ENCODE measurements around the gene DDX54.

DDX54 gene

DNA sequence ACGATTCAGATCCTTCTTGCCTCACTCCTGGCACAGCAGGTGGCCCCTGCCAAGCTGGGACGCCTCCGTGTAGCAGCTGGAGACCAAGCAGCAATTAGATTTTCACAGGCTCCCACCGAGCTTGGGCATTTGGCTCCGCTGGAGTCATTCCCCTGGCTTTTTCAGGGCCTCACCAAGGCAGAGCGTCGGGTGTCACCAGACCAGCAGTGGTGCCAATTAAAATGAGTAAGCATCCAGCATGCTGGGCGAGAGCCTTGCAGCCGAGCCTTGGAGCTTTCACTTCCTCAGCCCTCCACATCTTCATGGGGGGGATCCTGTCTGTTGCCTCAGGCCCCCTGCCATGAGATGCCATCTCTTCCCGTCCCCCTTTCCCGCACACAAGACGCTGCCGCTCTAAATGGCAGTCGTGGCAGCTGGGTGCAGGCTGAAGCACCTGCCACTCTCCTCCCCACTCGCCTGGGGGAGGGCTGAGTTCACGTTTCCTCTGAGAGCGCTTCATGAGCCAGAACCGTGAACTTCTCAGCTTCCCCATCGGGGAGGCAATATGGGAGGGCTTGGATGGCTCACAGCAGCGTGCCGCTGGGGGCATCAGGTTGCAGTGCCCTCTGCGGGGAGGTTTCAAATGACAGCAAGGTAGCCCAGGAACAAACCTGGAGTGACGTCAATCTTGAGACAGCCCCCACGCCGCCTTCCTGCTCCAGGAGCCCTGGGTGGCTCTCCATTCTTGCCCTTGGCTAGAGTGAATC lies 47.7 kb upstream of the DDX54 start:
- Histone ChIP-seq H2BK12ac (ENCODE audit: low read length) (no peak overlapping the region), H3K27me3 (ENCODE audit: control insufficient read depth in 3 of 3, insufficient read depth in 3 of 3, low read depth in 1 of 3, low read length in 3 of 3) (no peaks in the 10 kb centered on the region), H4K91ac (ENCODE audit: low read depth, low read length, poor library complexity) (no peak overlapping the region), H3K23ac (ENCODE audit: low read depth, low read length, poor library complexity) (no peak overlapping the region), H3K4ac (ENCODE audit: low read length) (no peak overlapping the region), H3K14ac (ENCODE audit: low read length) (peak overlapping the region; percentile 58), H2AFZ (ENCODE audit: low read length) (no peak overlapping the region), H2AK5ac (ENCODE audit: low read depth, low read length) (peak overlapping the region; percentile 66), H3K9me3 (replicated peaks in 1 of 2; ENCODE audit: control insufficient read depth in 2 of 2, insufficient read depth in 1 of 2, low read depth in 1 of 2, low read length in 2 of 2) (peaks cover 3 to 5% of the 10 kb centered on the region in 2 donors), H3K27ac (replicated peaks; ENCODE audit: low read length) (no peak overlapping the region), H3K36me3 (replicated peaks in 1 of 2; ENCODE audit: control insufficient read depth in 2 of 2, insufficient read depth in 2 of 2, low read length in 2 of 2) (peaks cover 12 to 21% of the 10 kb centered on the region in 2 donors), H3K4me2 (ENCODE audit: insufficient read depth, low read length, poor library complexity, severe bottlenecking) (no peak overlapping the region), H3K18ac (ENCODE audit: low read length) (peak overlapping the region; percentile 55), H3K4me1 (ENCODE audit: control insufficient read depth in 2 of 2, insufficient read depth in 1 of 2, low read depth in 1 of 2, low read length in 2 of 2) (peaks cover 10 to 20% of the 10 kb centered on the region in 2 donors), H2BK5ac (ENCODE audit: low read length) (no peak overlapping the region), H2BK120ac (ENCODE audit: low read depth, low read length) (no peak overlapping the region), H3K4me3 (ENCODE audit: low read length in 2 of 2) (peak overlapping the region in 1 of 2 donors; percentile 20), H4K8ac (ENCODE audit: low read depth, low read length) (no peak overlapping the region), H2BK15ac (ENCODE audit: low read length) (no peak overlapping the region), H3K79me1 (ENCODE audit: low read depth, low read length) (no peaks in the 10 kb centered on the region), H3K9ac (ENCODE audit: low read depth, low read length, poor library complexity) (no peak overlapping the region)
- DNase-seq (ENCODE audit: low spot score) = no peak
- WGBS, 2 donors (ENCODE audit: extremely low coverage in 2 of 2, insufficient read length in 2 of 2, insufficient replicate concordance in 1 of 2) = no CpG with 5 or more reads among the region's 25 CpGs

DNA sequence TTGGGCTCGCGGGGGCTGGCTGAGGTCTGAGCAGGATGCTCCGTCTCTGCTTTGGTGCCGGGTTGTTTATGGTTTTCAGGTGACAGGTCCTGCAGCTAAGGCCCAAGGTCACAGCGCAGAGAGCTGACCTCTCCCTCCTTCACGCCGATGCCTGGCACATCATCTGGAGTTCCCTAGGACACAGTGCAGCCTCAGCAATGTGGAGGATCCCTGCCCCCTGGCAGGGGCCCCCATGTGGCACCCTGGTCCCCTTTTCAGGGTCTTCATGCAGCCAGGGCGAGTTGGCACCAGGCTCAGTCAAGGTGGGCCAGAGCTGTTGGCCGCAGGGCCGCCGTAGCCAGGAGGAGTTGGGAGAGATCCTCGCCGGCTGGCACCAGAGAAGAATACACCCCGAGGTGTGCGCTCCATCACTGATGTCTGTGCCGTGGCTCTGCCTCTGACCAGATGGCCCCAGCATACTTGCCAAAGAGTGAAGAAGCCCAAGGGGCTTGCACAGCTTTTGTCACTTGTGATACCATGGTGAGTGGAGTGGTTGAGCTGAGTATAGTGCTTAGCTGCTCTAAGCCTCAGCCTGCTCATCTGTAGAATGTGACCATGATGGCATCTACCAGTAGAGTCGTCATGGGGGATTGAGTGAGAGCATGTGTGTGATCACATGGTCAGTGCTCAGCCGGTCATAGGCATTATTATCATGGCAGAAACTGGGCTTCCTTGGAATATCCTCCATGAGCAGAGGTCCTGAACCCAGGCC lies 47.0 kb upstream of the DDX54 start:
- no peaks in the 10 kb centered on the region for H3K79me1 ChIP-seq (ENCODE audit: low read depth, low read length)
- no peak overlapping the region for H2BK5ac ChIP-seq (ENCODE audit: low read length)
- H3K23ac ChIP-seq (ENCODE audit: low read depth, low read length, poor library complexity) = peak overlapping the region; percentile 12
- H2BK15ac ChIP-seq (ENCODE audit: low read length) = no peak overlapping the region
- peak overlapping the region; percentile 58 for H3K14ac ChIP-seq (ENCODE audit: low read length)
- no CpG with 5 or more reads among the region's 18 CpGs for WGBS, 2 donors (ENCODE audit: extremely low coverage in 2 of 2, insufficient read length in 2 of 2, insufficient replicate concordance in 1 of 2)
- H2BK120ac ChIP-seq (ENCODE audit: low read depth, low read length) = no peak overlapping the region
- no peak overlapping the region for H2AFZ ChIP-seq (ENCODE audit: low read length)
- no peak overlapping the region for H3K27ac ChIP-seq (replicated peaks; ENCODE audit: low read length)
- peak overlapping the region; percentile 55 for H3K18ac ChIP-seq (ENCODE audit: low read length)
- no peak overlapping the region for H4K8ac ChIP-seq (ENCODE audit: low read depth, low read length)
- no peak overlapping the region for H3K4me3 ChIP-seq (ENCODE audit: low read length in 2 of 2)
- H2BK12ac ChIP-seq (ENCODE audit: low read length) = no peak overlapping the region
- peaks cover 12 to 21% of the 10 kb centered on the region in 2 donors for H3K36me3 ChIP-seq (replicated peaks in 1 of 2; ENCODE audit: control insufficient read depth in 2 of 2, insufficient read depth in 2 of 2, low read length in 2 of 2)
- H2AK5ac ChIP-seq (ENCODE audit: low read depth, low read length) = no peak overlapping the region
- peaks cover 10 to 20% of the 10 kb centered on the region in 2 donors for H3K4me1 ChIP-seq (ENCODE audit: control insufficient read depth in 2 of 2, insufficient read depth in 1 of 2, low read depth in 1 of 2, low read length in 2 of 2)
- H3K4ac ChIP-seq (ENCODE audit: low read length) = no peak overlapping the region
- H3K27me3 ChIP-seq (ENCODE audit: control insufficient read depth in 3 of 3, insufficient read depth in 3 of 3, low read depth in 1 of 3, low read length in 3 of 3) = no peaks in the 10 kb centered on the region
- no peak overlapping the region for H3K9ac ChIP-seq (ENCODE audit: low read depth, low read length, poor library complexity)
- no peak overlapping the region for H3K4me2 ChIP-seq (ENCODE audit: insufficient read depth, low read length, poor library complexity, severe bottlenecking)
- peaks cover 3 to 5% of the 10 kb centered on the region in 2 donors for H3K9me3 ChIP-seq (replicated peaks in 1 of 2; ENCODE audit: control insufficient read depth in 2 of 2, insufficient read depth in 1 of 2, low read depth in 1 of 2, low read length in 2 of 2)
- no peak overlapping the region for H4K91ac ChIP-seq (ENCODE audit: low read depth, low read length, poor library complexity)
- DNase-seq (ENCODE audit: low spot score) = no peak

DNA sequence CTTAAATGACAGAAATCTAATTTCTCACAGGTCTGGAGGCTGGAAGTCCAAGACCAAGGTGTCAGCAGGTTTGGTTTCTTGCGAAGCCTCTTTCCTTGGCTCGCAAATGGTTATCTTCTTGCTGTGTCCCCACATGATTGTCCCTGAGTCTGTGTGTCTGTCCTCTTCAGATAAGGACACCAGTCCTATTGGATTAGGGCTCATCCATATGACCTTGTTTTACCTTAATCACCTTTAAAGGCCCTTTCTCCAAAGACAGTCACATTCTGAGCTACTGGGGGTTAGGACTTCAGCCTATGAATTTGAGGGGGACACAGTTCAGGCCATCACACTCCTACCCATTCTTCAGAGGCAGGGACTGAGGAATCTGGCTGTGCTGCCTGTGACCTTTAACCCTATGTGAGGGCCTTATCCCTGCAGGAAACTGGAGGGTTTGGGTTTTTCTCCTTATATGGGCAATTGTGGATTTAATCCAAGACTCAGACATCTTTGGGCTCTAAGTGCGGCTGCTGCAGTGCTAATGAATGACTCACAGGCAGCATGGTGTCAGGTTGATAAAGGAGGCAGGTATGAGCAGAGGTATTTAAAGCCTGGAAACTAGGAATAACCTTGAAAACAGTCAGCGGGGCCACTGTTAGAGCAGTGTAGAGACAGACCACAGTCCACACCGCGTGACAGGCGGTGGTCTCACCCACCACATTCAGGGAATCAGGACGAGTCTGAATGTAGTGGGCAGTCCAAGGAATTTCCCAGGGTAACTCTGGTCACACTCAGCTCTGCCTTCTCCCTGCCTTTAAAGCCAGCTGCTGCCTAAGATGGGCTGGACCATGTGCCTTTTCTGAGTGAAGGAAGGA lies 46.2 kb upstream of the DDX54 start:
- no peak overlapping the region for H4K8ac ChIP-seq (ENCODE audit: low read depth, low read length)
- H2BK120ac ChIP-seq (ENCODE audit: low read depth, low read length) = no peak overlapping the region
- no peak overlapping the region for H3K4ac ChIP-seq (ENCODE audit: low read length)
- no peak overlapping the region for H3K14ac ChIP-seq (ENCODE audit: low read length)
- no peak overlapping the region for H3K18ac ChIP-seq (ENCODE audit: low read length)
- H2AK5ac ChIP-seq (ENCODE audit: low read depth, low read length) = no peak overlapping the region
- no peak for DNase-seq (ENCODE audit: low spot score)
- no peaks in the 10 kb centered on the region for H3K79me1 ChIP-seq (ENCODE audit: low read depth, low read length)
- WGBS, 2 donors (ENCODE audit: extremely low coverage in 2 of 2, insufficient read length in 2 of 2, insufficient replicate concordance in 1 of 2) = no CpG with 5 or more reads among the region's 8 CpGs
- no peak overlapping the region for H2AFZ ChIP-seq (ENCODE audit: low read length)
- no peak overlapping the region for H4K91ac ChIP-seq (ENCODE audit: low read depth, low read length, poor library complexity)
- peaks cover 10 to 20% of the 10 kb centered on the region in 2 donors for H3K4me1 ChIP-seq (ENCODE audit: control insufficient read depth in 2 of 2, insufficient read depth in 1 of 2, low read depth in 1 of 2, low read length in 2 of 2)
- H3K27me3 ChIP-seq (ENCODE audit: control insufficient read depth in 3 of 3, insufficient read depth in 3 of 3, low read depth in 1 of 3, low read length in 3 of 3) = no peaks in the 10 kb centered on the region
- H3K36me3 ChIP-seq (replicated peaks in 1 of 2; ENCODE audit: control insufficient read depth in 2 of 2, insufficient read depth in 2 of 2, low read length in 2 of 2) = peaks cover 14 to 21% of the 10 kb centered on the region in 2 donors
- peaks cover 3 to 5% of the 10 kb centered on the region in 2 donors for H3K9me3 ChIP-seq (replicated peaks in 1 of 2; ENCODE audit: control insufficient read depth in 2 of 2, insufficient read depth in 1 of 2, low read depth in 1 of 2, low read length in 2 of 2)
- H2BK12ac ChIP-seq (ENCODE audit: low read length) = no peak overlapping the region
- H2BK15ac ChIP-seq (ENCODE audit: low read length) = no peak overlapping the region
- H3K9ac ChIP-seq (ENCODE audit: low read depth, low read length, poor library complexity) = no peak overlapping the region
- peak overlapping the region; percentile 12 for H3K23ac ChIP-seq (ENCODE audit: low read depth, low read length, poor library complexity)
- no peak overlapping the region for H3K4me3 ChIP-seq (ENCODE audit: low read length in 2 of 2)
- H3K4me2 ChIP-seq (ENCODE audit: insufficient read depth, low read length, poor library complexity, severe bottlenecking) = no peak overlapping the region
- H2BK5ac ChIP-seq (ENCODE audit: low read length) = no peak overlapping the region
- no peak overlapping the region for H3K27ac ChIP-seq (replicated peaks; ENCODE audit: low read length)

All from neuronal stem cell (in vitro differentiated cells).